H9 (cell line): ENCODE measurements around the gene SLAMF1. TPM values are rescaled to one million over a fixed set of nuclear protein-coding genes. Genes with fewer than 3 reads are reported as not detected.

Experiments used
- DNase-seq: peaks from one replicate; pipeline ENCODE4 v3.0.0-alpha.2; 2017
- H2AFZ ChIP-seq: one replicate; pipeline ENCODE4 v1.6.1; 2013; ENCODE audit warnings: mild to moderate bottlenecking, low read length, control low read depth, moderate library complexity
- H2AK5ac ChIP-seq: 2 replicates; pipeline ENCODE4 v1.6.1; 2013; ENCODE audit warnings: low read length, control low read depth, mixed read lengths; ENCODE audit not compliant: insufficient read length
- H2BK120ac ChIP-seq: one replicate; pipeline ENCODE4 v1.6.1; 2013; ENCODE audit warnings: low read depth, mild to moderate bottlenecking, low read length, control low read depth, inconsistent platforms; ENCODE audit not compliant: poor library complexity, severe bottlenecking
- H2BK12ac ChIP-seq: 2 replicates; pipeline ENCODE4 v1.6.1; 2013; ENCODE audit warnings: low read length, control low read depth, mixed read lengths, low read depth; ENCODE audit not compliant: insufficient read length
- H2BK15ac ChIP-seq: 2 replicates; pipeline ENCODE4 v1.6.1; 2013; ENCODE audit warnings: low read depth, low read length, control low read depth
- H2BK20ac ChIP-seq: one replicate; pipeline ENCODE4 v1.6.1; 2013; ENCODE audit warnings: low read depth, mild to moderate bottlenecking, low read length, control low read depth, inconsistent platforms; ENCODE audit not compliant: poor library complexity, severe bottlenecking
- H2BK5ac ChIP-seq: 2 replicates; pipeline ENCODE4 v1.6.1; 2013; ENCODE audit warnings: low read length, control low read depth, mixed read lengths; ENCODE audit not compliant: insufficient read length
- H3K14ac ChIP-seq: 2 replicates; pipeline ENCODE4 v1.6.1; 2013; ENCODE audit warnings: low read length, control low read depth; ENCODE audit not compliant: insufficient read depth
- H3K18ac ChIP-seq: 2 replicates; pipeline ENCODE4 v1.6.1; 2013; ENCODE audit warnings: low read depth, mild to moderate bottlenecking, mixed read lengths, low read length, control low read depth; ENCODE audit not compliant: insufficient read length
- H3K23ac ChIP-seq: 2 replicates; pipeline ENCODE4 v1.6.1; 2013; ENCODE audit warnings: low read length, control low read depth, mixed read lengths, low read depth; ENCODE audit not compliant: insufficient read length
- H3K23me2 ChIP-seq: 2 replicates; pipeline ENCODE4 v1.6.1; 2013; ENCODE audit warnings: low read depth, mild to moderate bottlenecking, mixed read lengths, low read length, control low read depth; ENCODE audit not compliant: insufficient read length, poor library complexity, severe bottlenecking
- H3K27ac ChIP-seq: 2 replicates; pipeline ENCODE4 v1.5.1; 2013; ENCODE audit warnings: low read length, control low read depth, mixed read lengths, low read depth; ENCODE audit not compliant: insufficient read length
- H3K27me3 ChIP-seq: 2 replicates; pipeline ENCODE4 v1.6.1; 2013; ENCODE audit warnings: low read length, control low read depth, inconsistent platforms; ENCODE audit not compliant: insufficient read depth
- H3K4ac ChIP-seq: 2 replicates; pipeline ENCODE4 v1.6.1; 2013; ENCODE audit warnings: low read depth, mild to moderate bottlenecking, control low read depth, inconsistent platforms, low read length, moderate library complexity
- H3K4me1 ChIP-seq: 2 replicates; pipeline ENCODE4 v1.6.1; 2013; ENCODE audit warnings: low read length, control low read depth, inconsistent platforms; ENCODE audit not compliant: insufficient read depth
- H3K4me2 ChIP-seq: 2 replicates; pipeline ENCODE4 v1.6.1; 2013; ENCODE audit warnings: low read length, control low read depth, mixed read lengths; ENCODE audit not compliant: insufficient read length, insufficient read depth
- H3K56ac ChIP-seq: 2 replicates; pipeline ENCODE4 v1.6.1; 2013; ENCODE audit warnings: low read depth, mild to moderate bottlenecking, mixed read lengths, low read length, control low read depth; ENCODE audit not compliant: insufficient read length
- H3K79me1 ChIP-seq: 2 replicates; pipeline ENCODE4 v1.6.1; 2013; ENCODE audit warnings: low read depth, mild to moderate bottlenecking, moderate library complexity, low read length, control low read depth, inconsistent platforms; ENCODE audit not compliant: insufficient read depth, poor library complexity, severe bottlenecking
- H3K79me2 ChIP-seq: 2 replicates; pipeline ENCODE4 v1.6.1; 2013; ENCODE audit warnings: low read length, control low read depth, inconsistent platforms; ENCODE audit not compliant: insufficient read depth
- H3K9ac ChIP-seq: 2 replicates; pipeline ENCODE4 v1.6.1; 2013; ENCODE audit warnings: low read length, control low read depth, mixed read lengths; ENCODE audit not compliant: insufficient read length; ENCODE audit errors: extremely low read depth
- H3K9me3 ChIP-seq: one replicate; pipeline ENCODE4 v1.6.1; 2013; ENCODE audit warnings: low read depth, low read length, inconsistent platforms; ENCODE audit not compliant: control insufficient read depth
- H3T11ph ChIP-seq: one replicate; pipeline ENCODE4 v1.6.1; 2013; ENCODE audit warnings: mild to moderate bottlenecking, low read length, control low read depth, inconsistent platforms
- H4K20me1 ChIP-seq: one replicate; pipeline ENCODE4 v1.6.1; 2013; ENCODE audit not compliant: control insufficient read depth, insufficient read length, insufficient read depth
- H4K5ac ChIP-seq: 2 replicates; pipeline ENCODE4 v1.6.1; 2013; ENCODE audit warnings: low read depth, mild to moderate bottlenecking, mixed read lengths, low read length, control low read depth; ENCODE audit not compliant: insufficient read length
- H4K8ac ChIP-seq: replicated peaks from 2 replicates; pipeline ENCODE4 v1.6.1; 2013; ENCODE audit warnings: low read length, control low read depth, mixed read lengths, low read depth; ENCODE audit not compliant: insufficient read length
- H4K91ac ChIP-seq: 2 replicates; pipeline ENCODE4 v1.6.1; 2013; ENCODE audit warnings: low read depth, mild to moderate bottlenecking, moderate library complexity, mixed read lengths, low read length, control low read depth; ENCODE audit not compliant: insufficient read length
- H3K27ac Mint-ChIP-seq, 3 experiments: 2 replicates in 2 of 3; 3 replicates in 1 of 3; pipeline ENCODE4 v1.8.0; 2020 to 2021; ENCODE audit warnings: mixed read lengths in 3 of 3, mild to moderate bottlenecking in 1 of 3, moderate library complexity in 1 of 3
- H3K27me3 Mint-ChIP-seq: 2 replicates; pipeline ENCODE4 v1.8.0; 2021; ENCODE audit warnings: low read depth, mild to moderate bottlenecking, moderate library complexity, mixed read lengths
- H3K36me3 Mint-ChIP-seq, 3 experiments: 2 replicates in 2 of 3; 3 replicates in 1 of 3; pipeline ENCODE4 v1.8.0; 2020 to 2021; ENCODE audit warnings: low read depth in 3 of 3, mixed read lengths in 3 of 3; ENCODE audit not compliant: insufficient read depth in 1 of 3
- H3K4me1 Mint-ChIP-seq, 2 experiments: 2 replicates each; pipeline ENCODE4 v1.8.0; 2020; ENCODE audit warnings: mixed read lengths in 2 of 2
- H3K4me3 Mint-ChIP-seq, 2 experiments: 2 replicates in 1 of 2; 3 replicates in 1 of 2; pipeline ENCODE4 v1.8.0; 2020 to 2021; ENCODE audit warnings: mild to moderate bottlenecking in 2 of 2, mixed read lengths in 2 of 2, moderate library complexity in 1 of 2
- H3K9me3 Mint-ChIP-seq, 2 experiments: 2 replicates in 1 of 2; 3 replicates in 1 of 2; pipeline ENCODE4 v1.8.0; 2020; ENCODE audit warnings: mild to moderate bottlenecking in 2 of 2, mixed read lengths in 2 of 2, moderate library complexity in 1 of 2
- CTCF ChIP-seq: fragments of 200-600 bp; sonication (generic); conservative IDR thresholded peaks from 3 replicates; pipeline ENCODE4 v1.8.0; 2021; ENCODE audit warnings: antibody characterized with exemption, mild to moderate bottlenecking
- WGBS: extraction: QIAGEN DNeasy Blood & Tissue Kit; methylation state at CpG from one replicate; pipeline ENCODE4 v1.1.7; 2013; ENCODE audit warnings: missing lambda C conversion rate, low lambda C conversion rate, mixed read lengths; ENCODE audit not compliant: insufficient read length; ENCODE audit errors: extremely low coverage; 5-methylcytosine and 5-hydroxymethylcytosine counted together
- total RNA-seq: library from RNA; stranded (reverse); gene quantifications from 2 replicates; pipeline ENCODE4 v1.2.1, GENCODE V29; 2021

SLAMF1 gene
- total RNA-seq, 1 experiment from 2014 or later = not detected

GRCh38 chr1:160642281-160642644, 4.6 kb downstream of the SLAMF1 start:
- H2BK20ac ChIP-seq = no peak overlapping the region
- Mint-ChIP-seq H3K27me3 (peaks cover 6% of the 10 kb centered on the region; the same call in 1 of the 2 replicates), H3K27ac (no peak overlapping the region), H3K9me3 (no peaks in the 10 kb centered on the region), H3K36me3 (no peaks in the 10 kb centered on the region; a peak in 1 of 7 replicates), H3K4me1 (peaks cover 13% of the 10 kb centered on the region in 2 experiments), H3K4me3 (no peak overlapping the region)
- no peaks in the 10 kb centered on the region; the same call in 1 of the 2 replicates for H3K4me1 ChIP-seq
- no peak overlapping the region for H3K18ac ChIP-seq
- H3K27me3 ChIP-seq = no peaks in the 10 kb centered on the region
- H3K9me3 ChIP-seq = no peaks in the 10 kb centered on the region
- H3K23ac ChIP-seq = no peak overlapping the region
- WGBS = no CpG with 5 or more reads among the region's 2 CpGs
- DNase-seq = no peak
- H2AK5ac ChIP-seq = no peak overlapping the region
- no peak overlapping the region for H2BK120ac ChIP-seq
- H4K8ac ChIP-seq = no peak overlapping the region
- H3K9ac ChIP-seq = no peak overlapping the region
- H3K27ac ChIP-seq = no peak overlapping the region
- H3K79me1 ChIP-seq = no peaks in the 10 kb centered on the region
- H3K4ac ChIP-seq = no peak overlapping the region
- no peaks in the 10 kb centered on the region for H4K20me1 ChIP-seq
- H3K56ac ChIP-seq = no peak overlapping the region
- no peak overlapping the region for H2BK5ac ChIP-seq
- no peak overlapping the region for H4K91ac ChIP-seq
- H3K23me2 ChIP-seq = no peaks in the 10 kb centered on the region
- no peak for TF ChIP-seq CTCF
- no peak overlapping the region for H2AFZ ChIP-seq
- H4K5ac ChIP-seq = no peak overlapping the region
- H2BK15ac ChIP-seq = no peak overlapping the region
- H3K79me2 ChIP-seq = no peaks in the 10 kb centered on the region
- H3T11ph ChIP-seq = no peak overlapping the region
- H3K14ac ChIP-seq = no peak overlapping the region
- H2BK12ac ChIP-seq = no peak overlapping the region
- H3K4me2 ChIP-seq = no peak overlapping the region
